C4-2B (cell line): ENCODE data around the gene ARHGAP32.

ENCODE experiments used
- H3K27ac ChIP-seq: fragments of 450-650 bp; 2 replicates; pipeline ENCODE4 v1.5.1; 2017
- ZFX ChIP-seq: fragments of 450-650 bp; IDR thresholded peaks from 2 replicates; pipeline ENCODE4 v1.6.1; 2017
- TF ChIP-seq, protein P1 (sequence below): fragments of 450-650 bp; conservative IDR thresholded peaks from 2 replicates; pipeline ENCODE4 v1.5.1; 2017; ENCODE audit warnings: mild to moderate bottlenecking

Gene ARHGAP32

DNA sequence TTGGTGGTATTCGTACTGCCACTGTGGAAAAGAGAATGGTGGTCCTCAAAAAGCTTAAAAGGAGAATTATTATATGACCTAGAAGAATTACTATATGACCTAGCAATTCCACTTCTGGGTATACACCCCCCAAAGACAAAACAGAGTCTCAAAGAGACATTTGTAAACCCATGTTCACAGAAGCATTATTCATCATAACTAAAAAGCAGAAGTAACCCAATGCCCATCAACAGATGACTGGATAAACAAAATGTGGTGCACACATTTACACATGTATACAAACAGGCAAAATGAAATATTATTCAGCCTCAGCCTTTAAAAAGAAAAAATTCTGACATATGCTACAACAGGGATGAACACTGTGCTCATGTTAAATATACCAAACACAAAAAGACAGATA lies 89.4 kb downstream of the ARHGAP32 start:
- TF ChIP-seq, protein P1, sequence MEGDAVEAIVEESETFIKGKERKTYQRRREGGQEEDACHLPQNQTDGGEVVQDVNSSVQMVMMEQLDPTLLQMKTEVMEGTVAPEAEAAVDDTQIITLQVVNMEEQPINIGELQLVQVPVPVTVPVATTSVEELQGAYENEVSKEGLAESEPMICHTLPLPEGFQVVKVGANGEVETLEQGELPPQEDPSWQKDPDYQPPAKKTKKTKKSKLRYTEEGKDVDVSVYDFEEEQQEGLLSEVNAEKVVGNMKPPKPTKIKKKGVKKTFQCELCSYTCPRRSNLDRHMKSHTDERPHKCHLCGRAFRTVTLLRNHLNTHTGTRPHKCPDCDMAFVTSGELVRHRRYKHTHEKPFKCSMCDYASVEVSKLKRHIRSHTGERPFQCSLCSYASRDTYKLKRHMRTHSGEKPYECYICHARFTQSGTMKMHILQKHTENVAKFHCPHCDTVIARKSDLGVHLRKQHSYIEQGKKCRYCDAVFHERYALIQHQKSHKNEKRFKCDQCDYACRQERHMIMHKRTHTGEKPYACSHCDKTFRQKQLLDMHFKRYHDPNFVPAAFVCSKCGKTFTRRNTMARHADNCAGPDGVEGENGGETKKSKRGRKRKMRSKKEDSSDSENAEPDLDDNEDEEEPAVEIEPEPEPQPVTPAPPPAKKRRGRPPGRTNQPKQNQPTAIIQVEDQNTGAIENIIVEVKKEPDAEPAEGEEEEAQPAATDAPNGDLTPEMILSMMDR = no peak

DNA sequence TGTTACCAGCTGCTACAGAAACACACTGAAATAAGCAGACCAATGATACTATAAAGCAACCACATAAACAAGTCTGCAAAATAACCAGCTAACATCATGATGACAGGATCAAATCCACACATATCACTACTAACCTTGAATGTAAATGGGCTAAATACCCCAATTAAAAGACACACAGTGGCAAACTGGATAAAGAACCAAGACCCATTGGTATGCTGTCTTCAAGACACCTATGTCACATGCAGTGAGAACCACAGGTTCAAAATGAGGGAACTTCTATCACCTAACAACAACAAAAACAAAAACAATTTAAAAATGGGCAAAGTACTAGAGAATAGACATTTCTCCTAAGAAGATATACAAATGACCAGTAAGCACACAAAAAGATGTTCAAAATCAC lies 89.9 kb downstream of the ARHGAP32 start:
- no peak for TF ChIP-seq ZFX
- TF ChIP-seq, protein P1 = no peak
- no peak overlapping the region for H3K27ac ChIP-seq

More for the DNA sequence above, 89.4 kb downstream of the ARHGAP32 start:
- no peak overlapping the region for H3K27ac ChIP-seq

- TF ChIP-seq, protein P1 = no peak
- no peak for TF ChIP-seq ZFX
- H3K27ac ChIP-seq = no peak overlapping the region
Observed at GRCh38 chr11:129093283-129093682, 98.8 kb downstream of the ARHGAP32 start.

DNA sequence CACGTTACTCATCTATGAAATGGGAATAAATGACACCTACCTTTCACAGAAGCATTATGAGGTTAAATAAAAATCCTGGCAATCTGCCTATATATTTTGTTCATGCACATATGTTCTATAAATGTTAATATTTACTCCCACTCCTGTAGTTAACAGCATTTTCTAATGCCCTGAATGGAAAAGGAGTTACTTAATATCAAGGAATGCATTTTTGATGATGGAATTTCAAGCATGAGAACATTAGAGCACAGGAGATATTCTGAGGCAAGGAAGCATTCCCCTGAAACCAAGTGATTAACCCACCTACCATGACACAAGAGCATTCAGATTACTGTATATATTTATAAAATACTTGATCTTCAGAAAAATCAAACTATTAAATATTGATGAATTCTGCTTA lies 102.1 kb downstream of the ARHGAP32 start:
- TF ChIP-seq ZFX = no peak
- TF ChIP-seq, protein P1 = no peak
- H3K27ac ChIP-seq = no peak overlapping the region

- no peak overlapping the region for H3K27ac ChIP-seq
- no peak for TF ChIP-seq ZFX
- TF ChIP-seq, protein P1 = no peak
Observed at GRCh38 chr11:129089279-129089678, 102.8 kb downstream of the ARHGAP32 start.

- no peak overlapping the region for H3K27ac ChIP-seq
- no peak for TF ChIP-seq ZFX
- TF ChIP-seq, protein P1 = no peak
Observed at GRCh38 chr11:129086976-129087375, 105.1 kb downstream of the ARHGAP32 start.

DNA sequence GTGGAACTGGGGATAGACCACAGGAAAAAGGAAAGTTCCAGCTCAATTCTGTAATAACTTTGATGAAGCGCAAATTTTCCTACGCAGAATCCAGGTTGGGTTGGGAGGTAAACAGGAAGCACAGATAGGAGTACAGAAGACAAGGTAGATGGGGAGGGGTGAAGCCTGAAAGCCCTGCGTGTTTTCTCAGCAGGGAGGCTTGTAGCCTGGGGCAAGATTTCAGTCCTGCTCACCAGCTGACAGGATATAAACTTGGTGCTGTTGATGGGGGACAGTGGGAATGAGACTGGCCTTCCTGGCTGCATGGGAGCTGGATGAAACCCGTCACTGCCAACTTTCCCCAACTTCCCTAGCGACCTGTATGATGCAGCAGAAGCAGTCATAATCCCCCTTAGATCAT lies 114.9 kb downstream of the ARHGAP32 start:
- no peak for TF ChIP-seq ZFX
- TF ChIP-seq, protein P1 = no peak
- no peak overlapping the region for H3K27ac ChIP-seq
